ENCODE data around the gene C16orf82. TPM values are rescaled to one million over a fixed set of nuclear protein-coding genes. Genes with fewer than 3 reads are reported as not detected.

Gene C16orf82
- total RNA-seq, 1 experiment from 2014 or later: not detected

DNA sequence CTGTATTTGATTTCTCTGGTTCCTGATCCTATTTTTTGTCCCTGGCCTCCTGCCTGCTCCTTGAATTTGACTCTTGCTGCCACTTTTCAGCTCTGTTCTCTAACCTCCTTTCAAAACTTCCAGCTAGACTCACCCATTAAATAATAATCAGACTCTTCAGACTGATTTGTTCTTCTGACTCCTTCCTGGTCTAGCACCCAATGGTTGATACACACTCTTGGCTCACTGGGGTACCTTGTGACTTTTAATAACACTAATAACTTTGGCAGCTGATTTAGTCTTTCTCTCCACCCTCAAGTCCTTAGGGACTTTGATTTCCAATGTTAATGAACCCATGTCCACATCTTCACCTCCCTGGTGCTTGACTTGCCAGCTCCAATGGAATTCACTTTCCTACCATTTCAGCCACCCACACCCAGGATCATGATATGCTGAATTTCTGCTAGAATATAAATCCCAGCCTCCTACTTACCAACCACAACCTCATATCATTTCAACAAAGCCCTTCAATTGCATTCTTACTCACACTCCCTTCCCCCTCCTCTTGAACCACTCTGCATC is 19.7 kb upstream of the C16orf82 start:
- DNase-seq: no peak
- no peak overlapping the region for H4K91ac ChIP-seq (ENCODE audit: insufficient read length, low read depth, low read length)
- no peak overlapping the region for H4K5ac ChIP-seq (ENCODE audit: insufficient read length, low read depth, low read length)
- no peak overlapping the region for H3T11ph ChIP-seq (ENCODE audit: low read length)
- no peak overlapping the region for H3K14ac ChIP-seq (ENCODE audit: insufficient read depth, low read length)
- no peak overlapping the region for H3K18ac ChIP-seq (ENCODE audit: insufficient read length, low read depth, low read length)
- H3K4me2 ChIP-seq (ENCODE audit: insufficient read depth, insufficient read length, low read length): no peak overlapping the region
- Mint-ChIP-seq H3K4me3 (no peak overlapping the region), H3K27ac (no peak overlapping the region), H3K27me3 (ENCODE audit: low read depth) (peaks cover 2% of the 10 kb centered on the region; the same call in 1 of the 2 replicates), H3K4me1 (peaks cover 3 to 7% of the 10 kb centered on the region in 2 experiments; a peak in 3 of 4 replicates), H3K9me3 (peaks cover 0 to 3% of the 10 kb centered on the region in 2 experiments; a peak in 1 of 5 replicates), H3K36me3 (ENCODE audit: insufficient read depth in 1 of 3, low read depth in 3 of 3) (no peaks in the 10 kb centered on the region)
- no peak overlapping the region for H2BK5ac ChIP-seq (ENCODE audit: insufficient read length, low read length)
- H3K79me2 ChIP-seq (ENCODE audit: insufficient read depth, low read length): no peaks in the 10 kb centered on the region
- TF ChIP-seq, protein P1, sequence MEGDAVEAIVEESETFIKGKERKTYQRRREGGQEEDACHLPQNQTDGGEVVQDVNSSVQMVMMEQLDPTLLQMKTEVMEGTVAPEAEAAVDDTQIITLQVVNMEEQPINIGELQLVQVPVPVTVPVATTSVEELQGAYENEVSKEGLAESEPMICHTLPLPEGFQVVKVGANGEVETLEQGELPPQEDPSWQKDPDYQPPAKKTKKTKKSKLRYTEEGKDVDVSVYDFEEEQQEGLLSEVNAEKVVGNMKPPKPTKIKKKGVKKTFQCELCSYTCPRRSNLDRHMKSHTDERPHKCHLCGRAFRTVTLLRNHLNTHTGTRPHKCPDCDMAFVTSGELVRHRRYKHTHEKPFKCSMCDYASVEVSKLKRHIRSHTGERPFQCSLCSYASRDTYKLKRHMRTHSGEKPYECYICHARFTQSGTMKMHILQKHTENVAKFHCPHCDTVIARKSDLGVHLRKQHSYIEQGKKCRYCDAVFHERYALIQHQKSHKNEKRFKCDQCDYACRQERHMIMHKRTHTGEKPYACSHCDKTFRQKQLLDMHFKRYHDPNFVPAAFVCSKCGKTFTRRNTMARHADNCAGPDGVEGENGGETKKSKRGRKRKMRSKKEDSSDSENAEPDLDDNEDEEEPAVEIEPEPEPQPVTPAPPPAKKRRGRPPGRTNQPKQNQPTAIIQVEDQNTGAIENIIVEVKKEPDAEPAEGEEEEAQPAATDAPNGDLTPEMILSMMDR (conservative IDR thresholded peaks at IDR 0.05): no peak
- no peak overlapping the region for H2BK20ac ChIP-seq (ENCODE audit: low read depth, low read length, poor library complexity, severe bottlenecking)
- no peak overlapping the region for H2BK120ac ChIP-seq (ENCODE audit: low read depth, low read length, poor library complexity, severe bottlenecking)
- no peaks in the 10 kb centered on the region for H3K27me3 ChIP-seq (ENCODE audit: insufficient read depth, low read length)
- no peak overlapping the region for H3K4ac ChIP-seq (ENCODE audit: low read depth, low read length)
- no peak overlapping the region for H2BK12ac ChIP-seq (ENCODE audit: insufficient read length, low read depth, low read length)
- H3K56ac ChIP-seq (ENCODE audit: insufficient read length, low read depth, low read length): no peak overlapping the region
- H3K23ac ChIP-seq (ENCODE audit: insufficient read length, low read depth, low read length): no peak overlapping the region
- no peaks in the 10 kb centered on the region for H3K23me2 ChIP-seq (ENCODE audit: insufficient read length, low read depth, low read length, poor library complexity, severe bottlenecking)
- H3K9me3 ChIP-seq (ENCODE audit: control insufficient read depth, low read depth, low read length): no peaks in the 10 kb centered on the region
- H2BK15ac ChIP-seq (ENCODE audit: low read depth, low read length): no peak overlapping the region
- H4K8ac ChIP-seq (replicated peaks; ENCODE audit: insufficient read length, low read depth, low read length): no peak overlapping the region
- H3K27ac ChIP-seq (ENCODE audit: insufficient read length, low read depth, low read length): no peak overlapping the region
- no peak overlapping the region for H2AFZ ChIP-seq (ENCODE audit: low read length)
- H3K9ac ChIP-seq (ENCODE audit: extremely low read depth, insufficient read length, low read length): no peak overlapping the region
- H4K20me1 ChIP-seq (ENCODE audit: control insufficient read depth, insufficient read depth, insufficient read length): no peaks in the 10 kb centered on the region
- H2AK5ac ChIP-seq (ENCODE audit: insufficient read length, low read length): no peak overlapping the region
- no peaks in the 10 kb centered on the region for H3K79me1 ChIP-seq (ENCODE audit: insufficient read depth, low read depth, low read length, poor library complexity, severe bottlenecking)
- H3K4me1 ChIP-seq (ENCODE audit: insufficient read depth, low read length): no peaks in the 10 kb centered on the region
